Measurements from ENCODE around the gene PAX3. TPM values are rescaled to one million over a fixed set of nuclear protein-coding genes. Genes with fewer than 3 reads are reported as not detected.

The PAX3 gene
- total and polyA plus RNA-seq, 2 of the 13 experiments (the other 11 are each of a cell fraction or from before 2014, with no cell fraction given): 0.07 TPM; not detected in 1

GRCh38 chr2:222248818-222249217, 50.0 kb downstream of the PAX3 start:
- Histone ChIP-seq H3K79me2 (ENCODE audit: insufficient read depth, low read length) (no peaks in the 10 kb centered on the region), H3K27ac (ENCODE audit: extremely low read length, insufficient read depth, low read length) (no peak overlapping the region), H4K20me1 (ENCODE audit: insufficient read depth, low read length) (no peaks in the 10 kb centered on the region), H3K4me1 (ENCODE audit: insufficient read depth, low read length) (no peaks in the 10 kb centered on the region), H2AFZ (ENCODE audit: low read length) (no peak overlapping the region), H3K36me3 (replicated peaks in 1 of 2; ENCODE audit: control insufficient read depth in 1 of 2, insufficient read depth in 2 of 2, low read length in 2 of 2) (no peaks in the 10 kb centered on the region), H3K4me3 (replicated peaks in 1 of 3; ENCODE audit: insufficient read depth in 1 of 3, low read depth in 2 of 3, low read length in 3 of 3) (no peak overlapping the region), H3K27me3 (ENCODE audit: control insufficient read depth in 1 of 2, insufficient read depth in 2 of 2, low read length in 2 of 2) (no peaks in the 10 kb centered on the region; a peak in 1 of 5 replicates), H3K4me2 (ENCODE audit: low read depth, low read length) (no peak overlapping the region), H3K9me3 (ENCODE audit: low read length) (no peaks in the 10 kb centered on the region), H3K9ac (ENCODE audit: insufficient read depth, low read depth, low read length) (no peak overlapping the region)
- no peak for DNase-seq (ENCODE audit: low spot score)
- intact Hi-C loops (cut with micrococcal nuclease; ENCODE audit: unreplicated experiment): no loop called here
- FAIRE-seq: no peak
- no peak for TF ChIP-seq THAP7 (CRISPR knock-in tag; IDR thresholded peaks at IDR 0.05)
- no peak for TF ChIP-seq TRIM24 (CRISPR knock-in tag; IDR thresholded peaks at IDR 0.05)
- TF ChIP-seq HNRNPH1 (optimal IDR thresholded peaks at IDR 0.05; ENCODE audit: low read depth, low read length): no peak
- TF ChIP-seq DDIT3 (CRISPR knock-in tag; IDR thresholded peaks at IDR 0.05): no peak
- no peak for TF ChIP-seq SOX13 (IDR thresholded peaks at IDR 0.05)
- TF ChIP-seq SOX13 (CRISPR knock-in tag; conservative IDR thresholded peaks at IDR 0.05 in 1 of 2, IDR thresholded peaks at IDR 0.05 in 1 of 2): no peak
- TF ChIP-seq TFE3 (CRISPR knock-in tag; IDR thresholded peaks at IDR 0.05): no peak
- TF ChIP-seq CAMTA2 (CRISPR knock-in tag; IDR thresholded peaks at IDR 0.05; ENCODE audit: borderline replicate concordance): no peak
- no peak for TF ChIP-seq HCFC1 (IDR thresholded peaks at IDR 0.05; ENCODE audit: low read depth, low read length)
- 0% methylated on average over 1 of the region's 1 CpG for WGBS (ENCODE audit: low lambda C conversion rate)
- in situ Hi-C loops (cut with HindIII; ENCODE audit: extremely low pct_ligation_motif_present, low pct_unique_long_range_greater_than_20kb): no loop called here
- no TSS peak for BruUV-seq (replicated peaks)
- POLR2A ChIA-PET: no interaction called here
- CTCF ChIA-PET (ENCODE audit: low intra/inter-chr PET ratio, low total read pairs): no interaction called here
- no peak for ATAC-seq
